Esophagus muscularis mucosa (tissue), 4 donors: ENCODE measurements around the gene CIZ1. TPM values are rescaled to one million over a fixed set of nuclear protein-coding genes. Genes with fewer than 3 reads are reported as not detected.
A peak's percentile ranks its signal among the peaks of the same experiment; 100 is the strongest.

Source experiments
- DNase-seq: peaks from one replicate; pipeline ENCODE4 v3.0.0-alpha.2; 2017; ENCODE audit errors: extremely low spot score
- H3K27ac ChIP-seq, 4 donors: fragments of 200-600 bp; sonication (generic); replicated peaks in 1 of 4; 1 replicate in 3 of 4; 2 replicates in 1 of 4; pipeline ENCODE4 v1.5.1; 2016 to 2019; ENCODE audit warnings: mild to moderate bottlenecking in 1 of 4
- H3K27me3 ChIP-seq, 4 donors: fragments of 200-600 bp; sonication (generic); one replicate each; pipeline versions ENCODE4 v1.5.1 to v1.6.0; 2016 to 2019
- H3K36me3 ChIP-seq, 4 donors: fragments of 200-600 bp; sonication (generic); one replicate each; pipeline ENCODE4 v1.5.1; 2016 to 2019
- H3K4me1 ChIP-seq, 4 donors: fragments of 200-600 bp; sonication (generic); one replicate each; pipeline ENCODE4 v1.5.1; 2016 to 2019
- H3K4me3 ChIP-seq, 4 donors: fragments of 200-600 bp; sonication (generic); 1 replicate in 2 of 4; 2 replicates in 2 of 4; pipeline ENCODE4 v1.5.1; 2016 to 2019; ENCODE audit warnings: mild to moderate bottlenecking in 4 of 4, moderate library complexity in 1 of 4
- H3K9me3 ChIP-seq, 4 donors: fragments of 200-600 bp; sonication (generic); 1 replicate in 3 of 4; 2 replicates in 1 of 4; pipeline ENCODE4 v1.5.1; 2016 to 2019
- CTCF ChIP-seq, 3 experiments: fragments of 200-600 bp in 2 of 3; fragments of 450-650 bp in 1 of 3; sonication (generic) in 2 of 3; IDR thresholded peaks; one replicate each; pipeline ENCODE4 v1.5.1; 2017 to 2019; ENCODE audit warnings: antibody characterized with exemption in 3 of 3, mild to moderate bottlenecking in 2 of 3, moderate library complexity in 1 of 3
- EP300 ChIP-seq: sonication (generic); formaldehyde crosslinking; IDR thresholded peaks from one replicate; pipeline ENCODE4 v1.6.1; 2017; ENCODE audit warnings: antibody characterized with exemption
- POLR2A ChIP-seq: fragments of 450-650 bp; IDR thresholded peaks from one replicate; pipeline ENCODE4 v1.6.1; 2017; ENCODE audit warnings: antibody characterized with exemption, moderate library complexity, mild to moderate bottlenecking, low read depth
- POLR2AphosphoS5 ChIP-seq, 2 donors: sonication (generic); formaldehyde crosslinking; IDR thresholded peaks; one replicate each; pipeline ENCODE4 v1.6.1; 2017; ENCODE audit warnings: antibody characterized with exemption in 2 of 2
- WGBS: methylation state at CpG from one replicate; pipeline ENCODE4 v1.1.5; 2018; 5-methylcytosine and 5-hydroxymethylcytosine counted together
- intact Hi-C: fragments of 100-400 bp; cut with DNase I; formaldehyde crosslinking; loops from one replicate; pipeline ENCODE4 v1.15.1; 2023
- total RNA-seq, 4 donors: library from RNA; depleted of rRNA; stranded (reverse); fragments of >200 nt; gene quantifications; one replicate each; pipeline versions ENCODE4 v1.1.0 to v1.2.1, GENCODE V29; 2016

Gene CIZ1
- total RNA-seq, 4 donors from 2014 or later = 57.5 to 110 (median 73.2) TPM

- TF ChIP-seq CTCF (IDR thresholded peaks at IDR 0.05) = no peak
- no peak for TF ChIP-seq EP300
- Histone ChIP-seq H3K9me3 (no peaks in the 10 kb centered on the region), H3K36me3 (peaks cover 0 to 5% (median 0%) of the 10 kb centered on the region in 4 donors), H3K27ac (peak overlapping the region; percentile 19 to 72 (median 54)), H3K4me3 (no peak overlapping the region), H3K4me1 (peaks cover 16 to 43% (median 32%) of the 10 kb centered on the region in 4 donors), H3K27me3 (no peaks in the 10 kb centered on the region)
- WGBS = 86% methylated on average over 14 of the region's 16 CpGs
- intact Hi-C loops = no loop called here
- no peak for DNase-seq
These were observed 25.6 kb upstream of the CIZ1 start for GRCh38 chr9:128216781-128217553.

GRCh38 chr9:128215491-128216409 lies 24.4 kb upstream of the CIZ1 start:
- intact Hi-C loops = no loop called here
- WGBS = 62% methylated on average over 9 of the region's 10 CpGs

GRCh38 chr9:128214571-128215490 lies 23.5 kb upstream of the CIZ1 start:
- TF ChIP-seq CTCF (IDR thresholded peaks at IDR 0.05) = no peak
- TF ChIP-seq POLR2A = no peak
- no peak for TF ChIP-seq EP300
- no peak for TF ChIP-seq POLR2AphosphoS5 (IDR thresholded peaks at IDR 0.05)
- Histone ChIP-seq H3K9me3 (no peaks in the 10 kb centered on the region), H3K4me3 (no peak overlapping the region), H3K4me1 (peaks cover 16 to 59% (median 47%) of the 10 kb centered on the region in 4 donors), H3K27ac (peak overlapping the region; percentile 52 to 73 (median 68)), H3K27me3 (no peaks in the 10 kb centered on the region), H3K36me3 (no peaks in the 10 kb centered on the region)
- DNase-seq = no peak
- intact Hi-C loops = no loop called here
- WGBS = 69% methylated on average over 12 of the region's 21 CpGs

More at GRCh38 chr9:128215491-128216409, 24.4 kb upstream of the CIZ1 start:
- Histone ChIP-seq H3K9me3 (no peaks in the 10 kb centered on the region), H3K36me3 (no peaks in the 10 kb centered on the region), H3K4me3 (no peak overlapping the region), H3K27ac (peak overlapping the region; percentile 52 to 73 (median 68)), H3K27me3 (no peaks in the 10 kb centered on the region), H3K4me1 (peaks cover 16 to 54% (median 42%) of the 10 kb centered on the region in 4 donors)
- TF ChIP-seq POLR2AphosphoS5 (IDR thresholded peaks at IDR 0.05) (no peak), EP300 (no peak)
- no peak for DNase-seq

GRCh38 chr9:128213746-128214497 lies 22.6 kb upstream of the CIZ1 start:
- H3K4me3 ChIP-seq = no peak overlapping the region
- no peaks in the 10 kb centered on the region for H3K9me3 ChIP-seq
- WGBS = 90% methylated on average over 12 of the region's 12 CpGs
- H3K27me3 ChIP-seq = no peaks in the 10 kb centered on the region
- DNase-seq = no peak
- TF ChIP-seq POLR2A (no peak), EP300 (no peak), POLR2AphosphoS5 (IDR thresholded peaks at IDR 0.05) (no peak), CTCF (IDR thresholded peaks at IDR 0.05) (no peak)
- H3K36me3 ChIP-seq = no peaks in the 10 kb centered on the region
- peaks cover 14 to 53% (median 43%) of the 10 kb centered on the region in 4 donors for H3K4me1 ChIP-seq
- no peak overlapping the region for H3K27ac ChIP-seq
- intact Hi-C loops = no loop called here
